ENCODE data around the gene AP2B1. TPM values are rescaled to one million over a fixed set of nuclear protein-coding genes. Genes with fewer than 3 reads are reported as not detected.

The AP2B1 gene
- total and polyA plus RNA-seq, 5 donors, result 39.7 to 144 (median 132) TPM

DNA sequence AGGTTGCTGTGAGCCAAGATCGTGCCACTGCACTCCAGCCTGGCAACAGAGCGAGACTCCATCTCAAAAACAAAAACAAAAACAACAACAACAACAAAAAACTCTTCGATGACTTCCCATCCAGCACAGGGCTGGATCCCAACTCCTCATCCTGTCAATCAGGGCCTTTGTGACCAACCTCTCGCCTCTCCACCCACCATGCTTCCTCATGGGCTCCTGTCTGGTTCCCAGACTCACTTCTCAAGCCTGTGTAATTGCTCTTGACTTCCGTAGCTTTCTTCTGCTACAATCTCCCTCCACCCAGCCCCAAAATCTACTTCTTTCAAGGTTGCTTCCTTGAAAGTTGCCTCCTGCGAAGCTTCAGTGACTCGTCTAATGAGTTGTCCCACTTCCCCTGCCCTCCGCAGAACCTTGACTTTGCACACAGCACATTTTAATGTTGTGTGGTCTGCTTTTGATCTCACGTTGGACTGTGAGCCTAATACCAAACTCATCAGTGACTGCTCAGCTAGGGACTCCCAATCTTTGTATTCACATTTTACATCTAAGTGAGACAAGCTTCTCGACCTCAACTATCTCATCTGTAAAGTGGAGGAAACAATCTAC is 143.4 kb downstream of the AP2B1 start:
- no peak overlapping the region for H3K4me3 ChIP-seq (ENCODE audit: low read length)
- no peak for ATAC-seq
- intact Hi-C loops (cut with DNase I), result no loop called here

DNA sequence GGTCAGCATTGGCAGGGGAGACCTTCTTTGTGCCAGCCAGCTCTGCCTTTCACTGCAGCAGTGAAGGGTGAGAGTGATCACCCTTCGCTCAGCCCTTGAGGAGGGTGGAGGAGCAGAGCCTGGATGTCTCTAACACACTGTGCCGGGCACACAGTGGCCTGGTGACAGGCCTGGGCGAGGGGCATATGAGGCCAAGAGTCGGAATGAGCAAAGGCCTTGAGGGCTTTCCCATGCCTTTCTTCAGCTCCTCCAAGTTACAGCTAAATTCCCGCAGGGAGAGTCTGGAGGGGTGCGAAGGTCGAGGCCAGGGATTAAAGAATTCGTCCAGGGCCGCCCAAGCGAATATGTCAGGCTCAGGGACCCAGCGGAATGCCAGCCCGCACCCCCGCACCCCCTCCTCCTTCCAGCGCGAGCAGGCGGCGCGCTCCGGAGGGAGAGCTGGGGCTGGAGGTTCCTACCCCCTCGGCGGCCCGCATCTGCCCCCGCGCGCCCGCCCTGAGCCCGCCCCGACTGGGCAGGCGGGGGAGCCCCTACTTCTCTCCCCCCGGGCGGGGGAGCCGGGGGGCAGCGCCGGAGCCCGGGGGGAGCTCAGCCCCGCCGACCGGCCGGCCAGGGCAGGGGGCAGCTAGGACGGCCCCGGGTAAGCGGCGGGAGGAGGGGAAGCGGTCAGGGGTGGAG is 144.3 kb downstream of the AP2B1 start, which contains the start of gene RASL10B:
Gene RASL10B, plus strand, starts transcription at position 401 of the 678 bp plus-strand sequence. CDS start 3,546 bp downstream, outside the sequence.
- H3K4me1 ChIP-seq (ENCODE audit: control insufficient read depth, insufficient read depth, low read length), result peaks cover 7% of the 10 kb centered on the region
- no peaks in the 10 kb centered on the region for H3K27me3 ChIP-seq (ENCODE audit: control insufficient read depth, insufficient read depth)
- 3% methylated on average over 44 of the region's 44 CpGs for WGBS
- no peaks in the 10 kb centered on the region for H3K9me3 ChIP-seq (ENCODE audit: control insufficient read depth, low read length)
- DNase-seq, result peak in 2 of 3 donors; percentile 84 to 85
- no peak within 1 kb of the TSS for H3K27ac ChIP-seq (ENCODE audit: low read length)
- peak within 1 kb of the TSS; percentile 71 for H3K4me3 ChIP-seq (ENCODE audit: low read length)
- intact Hi-C loops (cut with DNase I), result no loop called here
- peak; percentile 75 to 83 for ATAC-seq

More for the DNA sequence above, 143.4 kb downstream of the AP2B1 start:
- H3K9me3 ChIP-seq (ENCODE audit: control insufficient read depth, low read length), result no peaks in the 10 kb centered on the region
- no peak for DNase-seq
- 83% methylated on average over 10 of the region's 10 CpGs for WGBS
- peaks cover 7% of the 10 kb centered on the region for H3K4me1 ChIP-seq (ENCODE audit: control insufficient read depth, insufficient read depth, low read length)
- no peaks in the 10 kb centered on the region for H3K27me3 ChIP-seq (ENCODE audit: control insufficient read depth, insufficient read depth)
- H3K27ac ChIP-seq (ENCODE audit: low read length), result no peak overlapping the region

GRCh38 chr17:35731917-35732805 is 145.0 kb downstream of the AP2B1 start:
- Histone ChIP-seq H3K27ac (ENCODE audit: low read length) (no peak overlapping the region), H3K27me3 (ENCODE audit: control insufficient read depth, insufficient read depth) (no peaks in the 10 kb centered on the region), H3K4me1 (ENCODE audit: control insufficient read depth, insufficient read depth, low read length) (peaks cover 3% of the 10 kb centered on the region), H3K9me3 (ENCODE audit: control insufficient read depth, low read length) (no peaks in the 10 kb centered on the region), H3K4me3 (ENCODE audit: low read length) (peak overlapping the region; percentile 71)
- ATAC-seq (peak; percentile 21 to 38), DNase-seq (peak in 2 of 3 donors; percentile 58 to 60)
- WGBS, result 14% methylated on average over 47 of the region's 47 CpGs
- intact Hi-C loops (cut with DNase I), result no loop called here

GRCh38 chr17:35732806-35733136 is 145.6 kb downstream of the AP2B1 start:
- no peaks in the 10 kb centered on the region for H3K9me3 ChIP-seq (ENCODE audit: control insufficient read depth, low read length)
- H3K27me3 ChIP-seq (ENCODE audit: control insufficient read depth, insufficient read depth), result no peaks in the 10 kb centered on the region
- WGBS, result 60% methylated on average over 1 of the region's 1 CpG
- no peak for ATAC-seq
- DNase-seq, result no peak
- intact Hi-C loops (cut with DNase I), result no loop called here
- no peak overlapping the region for H3K4me3 ChIP-seq (ENCODE audit: low read length)
- peaks cover 3% of the 10 kb centered on the region for H3K4me1 ChIP-seq (ENCODE audit: control insufficient read depth, insufficient read depth, low read length)
- H3K27ac ChIP-seq (ENCODE audit: low read length), result no peak overlapping the region

GRCh38 chr17:35733366-35733765 is 146.2 kb downstream of the AP2B1 start:
- DNase-seq (no peak), ATAC-seq (no peak)
- no peak overlapping the region for H3K27ac ChIP-seq (ENCODE audit: low read length)
- intact Hi-C loops (cut with DNase I), result no loop called here
- 91% methylated on average over 6 of the region's 6 CpGs for WGBS
- no peak overlapping the region for H3K4me3 ChIP-seq (ENCODE audit: low read length)
- H3K4me1 ChIP-seq (ENCODE audit: control insufficient read depth, insufficient read depth, low read length), result peaks cover 3% of the 10 kb centered on the region
- H3K27me3 ChIP-seq (ENCODE audit: control insufficient read depth, insufficient read depth), result no peaks in the 10 kb centered on the region
- no peaks in the 10 kb centered on the region for H3K9me3 ChIP-seq (ENCODE audit: control insufficient read depth, low read length)

DNA sequence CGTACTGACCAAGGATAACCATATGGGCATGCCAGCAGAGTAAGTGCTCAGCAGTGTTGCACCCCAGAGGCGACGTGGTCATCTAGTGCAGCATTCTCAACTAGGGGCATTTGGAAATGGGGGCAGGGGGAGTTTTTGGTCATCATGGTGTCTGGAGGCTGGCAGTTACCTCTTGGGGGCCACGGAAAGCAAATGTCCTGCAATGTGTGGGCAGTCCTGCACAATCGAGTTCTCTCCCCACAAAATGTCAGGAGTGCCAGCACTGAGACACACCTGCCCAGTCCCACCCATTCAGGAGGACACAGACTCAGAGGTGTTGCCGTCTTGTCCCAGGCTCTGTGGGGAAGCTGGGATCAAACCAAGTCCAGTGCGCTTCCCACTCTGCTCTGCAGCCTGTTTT is 147.3 kb downstream of the AP2B1 start:
- no peak for DNase-seq
- Histone ChIP-seq H3K9me3 (ENCODE audit: control insufficient read depth, low read length) (no peaks in the 10 kb centered on the region), H3K4me3 (ENCODE audit: low read length) (no peak overlapping the region), H3K27me3 (ENCODE audit: control insufficient read depth, insufficient read depth) (no peaks in the 10 kb centered on the region), H3K4me1 (ENCODE audit: control insufficient read depth, insufficient read depth, low read length) (peaks cover 3% of the 10 kb centered on the region), H3K27ac (ENCODE audit: low read length) (no peak overlapping the region)
- WGBS, result 88% methylated on average over 7 of the region's 7 CpGs
- intact Hi-C loops (cut with DNase I), result no loop called here
- ATAC-seq, result no peak

- no peak overlapping the region for H3K4me3 ChIP-seq (ENCODE audit: low read length)
- no peak overlapping the region for H3K27ac ChIP-seq (ENCODE audit: low read length)
- intact Hi-C loops (cut with DNase I), result no loop called here
- DNase-seq, result peak in 1 of 3 donors; percentile 50
- WGBS, result 83% methylated on average over 29 of the region's 29 CpGs
- no peaks in the 10 kb centered on the region for H3K9me3 ChIP-seq (ENCODE audit: control insufficient read depth, low read length)
- no peaks in the 10 kb centered on the region for H3K27me3 ChIP-seq (ENCODE audit: control insufficient read depth, insufficient read depth)
- no peak for ATAC-seq
- peaks cover 3% of the 10 kb centered on the region for H3K4me1 ChIP-seq (ENCODE audit: control insufficient read depth, insufficient read depth, low read length)
Measured at GRCh38 chr17:35735036-35735805, 148.1 kb downstream of the AP2B1 start.

- no peaks in the 10 kb centered on the region for H3K27me3 ChIP-seq (ENCODE audit: control insufficient read depth, insufficient read depth)
- ATAC-seq, result no peak
- no peak overlapping the region for H3K4me3 ChIP-seq (ENCODE audit: low read length)
Measured at GRCh38 chr17:35736236-35736635, 149.1 kb downstream of the AP2B1 start.

DNA sequence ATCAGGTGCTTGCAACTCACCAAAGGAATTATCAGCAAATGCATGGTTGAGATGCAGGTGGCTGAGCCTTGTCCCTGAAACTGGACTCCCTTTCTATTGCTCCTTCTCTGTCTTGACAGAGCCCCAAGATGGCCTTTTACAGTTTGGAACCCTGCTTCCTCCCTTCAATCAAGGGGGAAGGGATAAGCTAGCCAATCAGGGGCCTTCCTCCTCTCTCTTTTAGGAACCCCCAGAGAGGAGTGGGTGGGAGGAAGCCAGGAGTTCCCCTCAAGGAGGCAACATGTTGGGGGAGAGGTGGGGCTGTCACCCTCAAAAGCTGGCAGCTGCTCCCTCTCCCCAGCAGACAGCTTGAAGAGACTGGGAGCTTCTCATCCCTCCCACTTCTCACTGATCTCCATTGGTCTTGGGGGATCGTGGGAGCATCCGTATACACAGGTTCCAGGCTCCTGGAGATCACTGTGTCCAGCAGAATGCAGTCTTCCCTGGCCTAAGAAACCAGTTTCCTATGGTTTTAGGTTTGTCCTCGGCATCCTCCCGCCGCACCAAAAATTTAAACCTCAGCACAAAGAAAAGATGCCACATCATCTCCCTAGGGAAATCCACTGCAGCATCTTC is 151.5 kb downstream of the AP2B1 start:
- Histone ChIP-seq H3K27ac (ENCODE audit: low read length) (no peak overlapping the region), H3K27me3 (ENCODE audit: control insufficient read depth, insufficient read depth) (no peaks in the 10 kb centered on the region), H3K9me3 (ENCODE audit: control insufficient read depth, low read length) (no peaks in the 10 kb centered on the region), H3K4me3 (ENCODE audit: low read length) (no peak overlapping the region), H3K4me1 (ENCODE audit: control insufficient read depth, insufficient read depth, low read length) (no peaks in the 10 kb centered on the region)
- intact Hi-C loops (cut with DNase I), result no loop called here
- WGBS, result 84% methylated on average over 5 of the region's 5 CpGs
- ATAC-seq, result no peak
- no peak for DNase-seq

More at GRCh38 chr17:35736236-35736635, 149.1 kb downstream of the AP2B1 start:
- no peak for DNase-seq
- H3K27ac ChIP-seq (ENCODE audit: low read length), result no peak overlapping the region
- WGBS, result 91% methylated on average over 5 of the region's 5 CpGs
- no peaks in the 10 kb centered on the region for H3K9me3 ChIP-seq (ENCODE audit: control insufficient read depth, low read length)
- H3K4me1 ChIP-seq (ENCODE audit: control insufficient read depth, insufficient read depth, low read length), result peaks cover under 1% of the 10 kb centered on the region
- intact Hi-C loops (cut with DNase I), result no loop called here

GRCh38 chr17:35740216-35740615 is 153.1 kb downstream of the AP2B1 start:
- 89% methylated on average over 7 of the region's 7 CpGs for WGBS
- no peak overlapping the region for H3K4me3 ChIP-seq (ENCODE audit: low read length)
- no peaks in the 10 kb centered on the region for H3K9me3 ChIP-seq (ENCODE audit: control insufficient read depth, low read length)
- H3K27me3 ChIP-seq (ENCODE audit: control insufficient read depth, insufficient read depth), result no peaks in the 10 kb centered on the region
- ATAC-seq (no peak), DNase-seq (no peak)
- H3K4me1 ChIP-seq (ENCODE audit: control insufficient read depth, insufficient read depth, low read length), result no peaks in the 10 kb centered on the region
- no peak overlapping the region for H3K27ac ChIP-seq (ENCODE audit: low read length)
- intact Hi-C loops (cut with DNase I), result loop anchor here in 2 of 4 donors (10.0 kb wide), 2 partner anchors 75 to 425 kb away; no protein-coding TSS in a partner anchor

Data from right cardiac atrium (tissue), 5 donors.